Progenitor cell of endocrine pancreas (in vitro differentiated cells): Measurements from ENCODE around the gene CNTN5. TPM values are rescaled to one million over a fixed set of nuclear protein-coding genes. Genes with fewer than 3 reads are reported as not detected.
"Not testable (repeated sequence)": the region's sequence is repeated elsewhere in the genome, so short reads cannot be mapped to it uniquely, and the experiment has no call there.

Source experiments
- DNase-seq: peaks from one replicate; pipeline ENCODE4 v3.0.0; 2021; ENCODE audit warnings: low spot score; ENCODE audit not compliant: unreplicated experiment
- H3K27ac Mint-ChIP-seq: 2 replicates; pipeline ENCODE4 v1.8.0; 2021; ENCODE audit warnings: mild to moderate bottlenecking, moderate library complexity, mixed read lengths
- H3K27me3 Mint-ChIP-seq: 2 replicates; pipeline ENCODE4 v1.8.0; 2021; ENCODE audit warnings: mixed read lengths
- H3K36me3 Mint-ChIP-seq: 2 replicates; pipeline ENCODE4 v1.8.0; 2022; ENCODE audit warnings: mixed read lengths; ENCODE audit not compliant: insufficient read depth
- H3K4me1 Mint-ChIP-seq: 2 replicates; pipeline ENCODE4 v1.8.0; 2021; ENCODE audit warnings: low read depth, mixed read lengths
- H3K4me3 Mint-ChIP-seq: 2 replicates; pipeline ENCODE4 v1.8.0; 2021; ENCODE audit warnings: low read depth, mild to moderate bottlenecking, moderate library complexity, mixed read lengths
- H3K9me3 Mint-ChIP-seq: 2 replicates; pipeline ENCODE4 v1.8.0; 2021; ENCODE audit warnings: low read depth, mixed read lengths
- total RNA-seq: library from RNA; stranded (reverse); gene quantifications from 2 replicates; pipeline ENCODE4 v1.2.1, GENCODE V29; 2021
- TF ChIP-seq, protein P1 (sequence below): fragments of 200-600 bp; sonication (generic); IDR thresholded peaks from one replicate; pipeline ENCODE4 v1.5.0; 2021; ENCODE audit warnings: antibody characterized with exemption, mild to moderate bottlenecking; ENCODE audit not compliant: unreplicated experiment

Gene CNTN5
- total RNA-seq, 1 donor from 2014 or later = 0.50 TPM

DNA sequence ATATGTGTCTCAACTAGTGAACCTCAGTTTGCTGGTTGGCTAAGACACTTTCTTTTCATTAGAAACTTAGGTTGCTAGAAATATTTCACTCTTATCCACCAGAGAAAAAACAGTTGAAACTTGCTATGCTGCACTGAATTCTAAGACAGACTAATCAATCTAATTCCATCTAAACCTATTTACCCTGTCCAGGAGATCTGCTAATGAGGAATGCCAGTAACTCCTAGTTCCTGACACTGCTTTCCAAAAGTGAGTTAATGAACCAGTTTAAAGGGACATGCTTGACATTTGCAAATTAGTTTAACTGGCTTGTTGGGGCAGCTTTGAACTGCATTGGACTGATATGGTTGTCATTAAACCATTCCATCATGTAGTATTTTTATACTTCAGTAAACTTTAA, 258.5 kb downstream of the CNTN5 start:
- Mint-ChIP-seq H3K27ac (no peak overlapping the region), H3K4me3 (no peak overlapping the region), H3K4me1 (peaks cover 10% of the 10 kb centered on the region), H3K27me3 (no peaks in the 10 kb centered on the region), H3K9me3 (no peaks in the 10 kb centered on the region), H3K36me3 (no peaks in the 10 kb centered on the region)
- TF ChIP-seq, protein P1, sequence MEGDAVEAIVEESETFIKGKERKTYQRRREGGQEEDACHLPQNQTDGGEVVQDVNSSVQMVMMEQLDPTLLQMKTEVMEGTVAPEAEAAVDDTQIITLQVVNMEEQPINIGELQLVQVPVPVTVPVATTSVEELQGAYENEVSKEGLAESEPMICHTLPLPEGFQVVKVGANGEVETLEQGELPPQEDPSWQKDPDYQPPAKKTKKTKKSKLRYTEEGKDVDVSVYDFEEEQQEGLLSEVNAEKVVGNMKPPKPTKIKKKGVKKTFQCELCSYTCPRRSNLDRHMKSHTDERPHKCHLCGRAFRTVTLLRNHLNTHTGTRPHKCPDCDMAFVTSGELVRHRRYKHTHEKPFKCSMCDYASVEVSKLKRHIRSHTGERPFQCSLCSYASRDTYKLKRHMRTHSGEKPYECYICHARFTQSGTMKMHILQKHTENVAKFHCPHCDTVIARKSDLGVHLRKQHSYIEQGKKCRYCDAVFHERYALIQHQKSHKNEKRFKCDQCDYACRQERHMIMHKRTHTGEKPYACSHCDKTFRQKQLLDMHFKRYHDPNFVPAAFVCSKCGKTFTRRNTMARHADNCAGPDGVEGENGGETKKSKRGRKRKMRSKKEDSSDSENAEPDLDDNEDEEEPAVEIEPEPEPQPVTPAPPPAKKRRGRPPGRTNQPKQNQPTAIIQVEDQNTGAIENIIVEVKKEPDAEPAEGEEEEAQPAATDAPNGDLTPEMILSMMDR = no peak
- DNase-seq = no peak

DNA sequence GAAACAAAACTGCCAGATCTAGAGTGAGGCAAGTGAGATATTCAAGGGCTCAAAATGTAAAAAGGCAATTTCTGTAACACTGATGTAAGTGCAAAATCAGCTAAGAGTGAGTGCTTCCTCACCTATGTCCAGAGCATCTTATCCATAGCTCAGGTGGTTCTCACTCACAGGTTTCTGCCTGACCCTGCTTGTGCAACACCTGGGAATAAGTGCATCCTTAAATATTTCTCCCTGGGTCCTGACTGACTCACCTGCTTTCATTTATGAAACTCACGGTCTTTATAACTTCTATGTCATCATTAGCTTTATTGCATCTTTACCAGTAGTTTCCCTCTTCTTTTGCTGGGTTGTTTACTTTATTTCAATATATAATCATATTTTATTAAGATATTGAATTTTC, 260.6 kb downstream of the CNTN5 start:
- H3K27me3 Mint-ChIP-seq = no peaks in the 10 kb centered on the region
- TF ChIP-seq, protein P1 = no peak
- no peaks in the 10 kb centered on the region for H3K9me3 Mint-ChIP-seq
- DNase-seq = no peak
- H3K4me1 Mint-ChIP-seq = peaks cover 10% of the 10 kb centered on the region
- no peak overlapping the region for H3K27ac Mint-ChIP-seq
- no peak overlapping the region for H3K4me3 Mint-ChIP-seq
- no peaks in the 10 kb centered on the region for H3K36me3 Mint-ChIP-seq

DNA sequence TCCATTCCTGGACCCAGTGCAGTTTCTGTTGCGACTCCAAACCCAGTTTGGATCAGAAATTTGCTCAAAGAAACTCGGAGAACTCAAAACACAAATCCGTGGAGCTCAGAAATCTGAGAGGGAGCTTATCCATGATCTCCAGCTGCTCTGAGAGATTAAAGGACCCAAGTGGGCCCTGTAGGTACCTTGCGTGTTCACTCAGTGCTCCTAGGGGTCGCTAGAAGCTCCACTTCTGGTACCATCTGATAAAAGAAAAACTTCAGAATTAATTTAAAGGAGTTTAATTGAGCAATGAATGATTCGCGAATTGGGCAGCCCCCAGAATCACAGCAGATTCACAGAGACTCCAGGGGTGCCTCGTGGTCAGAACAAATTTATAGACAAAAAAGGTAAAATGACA, 277.2 kb downstream of the CNTN5 start:
- not testable (repeated sequence) for H3K27ac Mint-ChIP-seq, H3K4me3 Mint-ChIP-seq, H3K4me1 Mint-ChIP-seq, DNase-seq, H3K36me3 Mint-ChIP-seq, H3K27me3 Mint-ChIP-seq
- peaks cover 14% of the 10 kb centered on the region for H3K9me3 Mint-ChIP-seq

DNA sequence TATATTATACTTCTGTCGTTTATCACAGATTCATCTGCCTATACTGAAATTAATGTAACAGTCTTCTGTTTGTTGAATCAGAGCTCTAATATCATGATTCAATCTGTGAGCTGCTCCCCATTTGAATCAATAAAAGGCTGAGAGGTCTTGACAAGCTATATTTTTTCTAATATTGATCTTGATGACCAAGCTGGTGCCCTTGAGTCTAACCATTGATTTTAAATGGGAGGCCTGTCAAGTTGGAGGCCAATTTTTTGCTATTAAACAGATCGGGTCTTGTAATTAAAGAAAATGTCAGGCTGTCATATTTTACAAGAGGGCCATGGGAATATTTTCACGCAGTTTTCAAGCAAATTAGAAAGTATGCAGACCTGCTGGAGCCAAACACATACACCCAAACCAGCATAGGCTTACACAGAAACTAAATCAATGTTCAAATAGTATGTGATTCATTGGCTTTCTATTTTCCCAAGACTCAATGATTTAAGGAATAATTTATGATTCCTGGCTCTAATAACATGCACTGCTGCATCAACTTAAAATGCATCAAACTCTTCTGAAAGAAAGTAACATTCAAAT, 286.9 kb downstream of the CNTN5 start:
- Mint-ChIP-seq H3K27me3 (no peaks in the 10 kb centered on the region), H3K27ac (no peak overlapping the region), H3K4me3 (no peak overlapping the region), H3K4me1 (peaks cover 5% of the 10 kb centered on the region), H3K9me3 (no peaks in the 10 kb centered on the region), H3K36me3 (no peaks in the 10 kb centered on the region)
- TF ChIP-seq, protein P1 = no peak
- no peak for DNase-seq

DNA sequence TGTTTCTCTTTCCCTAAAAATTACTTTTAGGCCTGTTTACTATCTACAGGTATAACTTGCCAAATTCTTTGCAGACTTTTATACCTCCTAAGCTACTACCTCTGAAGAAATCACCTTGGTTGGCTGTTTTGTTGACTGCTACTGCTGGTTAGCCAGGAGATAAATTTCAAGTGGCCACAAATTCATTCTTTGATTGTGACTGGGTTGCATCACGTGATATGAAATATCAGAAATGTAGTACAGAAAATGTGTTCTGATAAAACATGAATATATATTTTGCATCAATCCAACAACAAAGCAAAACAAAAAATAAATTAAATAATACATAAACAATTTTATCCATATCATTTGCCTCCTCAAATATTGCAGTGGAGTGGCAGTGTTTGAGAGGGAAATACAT, 291.1 kb downstream of the CNTN5 start:
- no peaks in the 10 kb centered on the region for H3K36me3 Mint-ChIP-seq
- TF ChIP-seq, protein P1 = no peak
- H3K27me3 Mint-ChIP-seq = no peaks in the 10 kb centered on the region
- no peak overlapping the region for H3K4me3 Mint-ChIP-seq
- H3K9me3 Mint-ChIP-seq = no peaks in the 10 kb centered on the region
- no peak overlapping the region for H3K27ac Mint-ChIP-seq
- peaks cover 5% of the 10 kb centered on the region for H3K4me1 Mint-ChIP-seq
- no peak for DNase-seq

DNA sequence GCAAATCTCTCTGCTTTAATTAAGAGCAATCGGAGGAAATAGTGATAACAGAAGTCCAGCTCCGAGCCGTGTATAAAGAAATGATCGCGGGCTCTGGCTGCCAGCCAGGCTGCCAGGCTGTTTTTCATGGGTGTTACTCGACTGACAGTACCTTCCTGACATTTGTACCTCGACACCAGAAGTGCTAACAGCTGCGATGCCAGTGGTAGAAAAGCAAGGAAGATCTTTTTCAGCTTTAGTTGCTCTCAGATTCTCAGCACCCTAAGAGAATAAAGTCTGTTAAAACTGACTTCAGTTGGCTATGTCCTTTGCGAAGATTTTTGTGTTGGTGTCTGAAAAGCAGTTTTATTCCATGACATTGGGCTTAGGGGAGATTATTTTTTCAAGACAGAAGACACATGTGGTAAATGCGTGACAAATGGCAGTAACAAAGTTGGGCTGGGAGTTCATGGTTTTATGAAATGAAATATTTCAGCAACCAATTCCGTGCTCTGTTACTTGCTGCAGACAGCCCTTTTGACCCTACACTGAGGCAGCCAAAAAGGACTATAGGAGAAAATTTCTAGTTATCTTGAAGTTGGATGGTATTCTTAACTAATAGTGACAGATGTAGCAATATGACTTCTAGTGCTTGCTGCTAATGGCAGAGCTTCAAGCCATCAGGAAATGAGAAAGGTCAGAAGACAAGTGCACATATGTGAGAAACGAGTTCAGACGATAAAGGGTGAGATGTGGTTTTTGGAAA, 296.2 kb downstream of the CNTN5 start:
- no peaks in the 10 kb centered on the region for H3K4me1 Mint-ChIP-seq
- DNase-seq = no peak
- H3K27ac Mint-ChIP-seq = no peak overlapping the region
- H3K4me3 Mint-ChIP-seq = no peak overlapping the region
- no peaks in the 10 kb centered on the region for H3K9me3 Mint-ChIP-seq
- no peaks in the 10 kb centered on the region for H3K36me3 Mint-ChIP-seq
- H3K27me3 Mint-ChIP-seq = no peaks in the 10 kb centered on the region
- TF ChIP-seq, protein P1 = no peak
